Cardiac muscle cell (in vitro differentiated cells and primary cell): ENCODE measurements around the gene LRBA. TPM values are rescaled to one million over a fixed set of nuclear protein-coding genes. Genes with fewer than 3 reads are reported as not detected.
"Not testable (repeated sequence)": the region's sequence is repeated elsewhere in the genome, so short reads cannot be mapped to it uniquely, and the experiment has no call there.

Source experiments
- DNase-seq, 2 donors: peaks; one replicate each; pipeline versions ENCODE4 v3.0.0 to v3.0.0-alpha.2; 2010 to 2017; ENCODE audit warnings: low read depth in 1 of 2, low spot score in 1 of 2
- H3K27ac ChIP-seq: fragments of 200-600 bp; sonication (generic); 2 replicates; pipeline ENCODE4 v1.5.1; 2016
- H3K27me3 ChIP-seq: fragments of 200-600 bp; sonication (generic); 2 replicates; pipeline ENCODE4 v1.6.0; 2016; ENCODE audit warnings: control low read depth
- H3K36me3 ChIP-seq: fragments of 200-600 bp; sonication (generic); 2 replicates; pipeline ENCODE4 v1.5.1; 2016; ENCODE audit warnings: control low read depth
- H3K4me1 ChIP-seq: fragments of 200-600 bp; sonication (generic); 2 replicates; pipeline ENCODE4 v1.8.1; 2017; ENCODE audit warnings: low read depth, mild to moderate bottlenecking, mixed run types
- H3K4me3 ChIP-seq: fragments of 200-600 bp; sonication (generic); 2 replicates; pipeline ENCODE4 v1.5.1; 2016; ENCODE audit warnings: mild to moderate bottlenecking
- H3K9me3 ChIP-seq: fragments of 200-600 bp; sonication (generic); 2 replicates; pipeline ENCODE4 v1.5.1; 2017; ENCODE audit warnings: low read depth, mild to moderate bottlenecking, control low read depth
- polyA plus RNA-seq: library from polyadenylated mRNA; unstranded; fragments of >200 nt; fragmentation: Nextera tagmentation; extraction: Ambion mirVana; gene quantifications from 2 replicates; pipeline ENCODE4 v1.2.1, GENCODE V29; 2016
- total RNA-seq: library from RNA; depleted of rRNA; stranded (reverse); fragments of >200 nt; gene quantifications from 2 replicates; pipeline ENCODE4 v1.2.3, GENCODE V29; 2016
- TF ChIP-seq, protein P1 (sequence below): IDR thresholded peaks from 2 replicates; pipeline ENCODE4 v1.5.1; 2012; ENCODE audit warnings: low read depth, mild to moderate bottlenecking, low read length

The LRBA gene
- total and polyA plus RNA-seq, 2 experiments from 2014 or later, result 17.7 to 58.8 TPM

DNA sequence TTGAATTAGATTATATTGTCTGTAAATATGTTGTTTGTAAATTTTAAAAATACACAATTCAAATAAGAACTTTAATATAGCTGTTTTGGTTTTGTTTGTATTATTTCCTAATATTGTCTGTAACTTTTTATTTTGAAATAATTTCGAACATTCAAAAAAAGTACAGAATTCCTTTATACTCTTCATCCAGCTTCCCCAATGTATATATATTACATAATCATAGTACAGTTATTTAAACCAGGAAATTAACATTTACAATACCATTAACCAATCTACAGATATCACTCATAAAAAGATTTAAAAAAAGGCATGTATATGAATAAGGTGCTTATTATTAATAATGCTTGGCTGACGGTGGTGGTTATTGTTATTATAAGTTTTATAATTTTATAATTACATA lies 84.1 kb downstream of the LRBA start:
- Histone ChIP-seq H3K27ac (no peak overlapping the region), H3K27me3 (no peaks in the 10 kb centered on the region), H3K4me1 (no peaks in the 10 kb centered on the region), H3K36me3 (peaks cover 8% of the 10 kb centered on the region), H3K4me3 (no peak overlapping the region), H3K9me3 (no peaks in the 10 kb centered on the region)
- DNase-seq, result no peak
- TF ChIP-seq, protein P1, sequence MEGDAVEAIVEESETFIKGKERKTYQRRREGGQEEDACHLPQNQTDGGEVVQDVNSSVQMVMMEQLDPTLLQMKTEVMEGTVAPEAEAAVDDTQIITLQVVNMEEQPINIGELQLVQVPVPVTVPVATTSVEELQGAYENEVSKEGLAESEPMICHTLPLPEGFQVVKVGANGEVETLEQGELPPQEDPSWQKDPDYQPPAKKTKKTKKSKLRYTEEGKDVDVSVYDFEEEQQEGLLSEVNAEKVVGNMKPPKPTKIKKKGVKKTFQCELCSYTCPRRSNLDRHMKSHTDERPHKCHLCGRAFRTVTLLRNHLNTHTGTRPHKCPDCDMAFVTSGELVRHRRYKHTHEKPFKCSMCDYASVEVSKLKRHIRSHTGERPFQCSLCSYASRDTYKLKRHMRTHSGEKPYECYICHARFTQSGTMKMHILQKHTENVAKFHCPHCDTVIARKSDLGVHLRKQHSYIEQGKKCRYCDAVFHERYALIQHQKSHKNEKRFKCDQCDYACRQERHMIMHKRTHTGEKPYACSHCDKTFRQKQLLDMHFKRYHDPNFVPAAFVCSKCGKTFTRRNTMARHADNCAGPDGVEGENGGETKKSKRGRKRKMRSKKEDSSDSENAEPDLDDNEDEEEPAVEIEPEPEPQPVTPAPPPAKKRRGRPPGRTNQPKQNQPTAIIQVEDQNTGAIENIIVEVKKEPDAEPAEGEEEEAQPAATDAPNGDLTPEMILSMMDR, result no peak

DNA sequence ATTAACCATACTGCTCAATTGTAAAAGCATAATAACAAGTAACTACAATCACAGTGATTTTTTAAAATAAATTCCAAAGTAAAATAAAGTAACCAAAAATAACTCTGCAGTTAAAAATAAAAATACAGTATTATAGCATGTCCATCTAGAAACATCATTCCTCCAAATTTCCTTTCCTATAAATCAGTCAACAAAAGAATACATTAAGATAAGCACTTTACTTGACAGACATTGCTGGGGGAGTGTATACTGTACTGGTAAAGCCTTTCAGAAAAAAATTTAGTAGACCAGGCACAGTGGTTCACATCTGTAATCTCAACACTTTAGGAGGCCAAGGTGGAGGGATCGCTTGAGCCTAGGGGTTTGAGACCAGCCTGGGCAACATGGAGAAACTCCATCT lies 91.1 kb downstream of the LRBA start:
- Histone ChIP-seq H3K36me3 (peaks cover 13% of the 10 kb centered on the region), H3K9me3 (no peaks in the 10 kb centered on the region), H3K27ac (no peak overlapping the region)

DNA sequence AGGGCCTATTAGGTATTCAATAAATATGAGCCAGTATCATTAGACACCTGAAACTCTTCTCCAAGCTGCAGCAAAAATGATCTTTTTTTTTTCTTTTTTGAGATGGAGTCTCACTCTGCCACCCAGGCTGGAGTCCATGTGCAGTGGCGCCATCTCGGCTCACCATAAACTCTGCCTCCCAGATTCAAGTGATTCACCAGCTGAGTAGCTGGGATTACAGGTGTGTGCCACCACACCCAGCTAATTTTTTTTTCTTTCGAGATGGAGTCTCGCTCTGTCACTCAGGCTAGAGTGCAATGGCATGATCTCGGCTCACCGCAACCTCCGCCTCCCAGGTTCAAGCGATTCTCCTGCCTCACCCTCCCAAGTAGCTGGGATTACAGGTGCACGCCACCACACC lies 93.6 kb downstream of the LRBA start:
- H3K36me3 ChIP-seq, result peaks cover 13% of the 10 kb centered on the region
- not testable (repeated sequence) for H3K4me3 ChIP-seq, H3K27ac ChIP-seq, H3K4me1 ChIP-seq, H3K27me3 ChIP-seq, DNase-seq, H3K9me3 ChIP-seq

More for the DNA sequence above, 91.1 kb downstream of the LRBA start:
- Histone ChIP-seq H3K4me3 (no peak overlapping the region), H3K27me3 (no peaks in the 10 kb centered on the region), H3K4me1 (no peaks in the 10 kb centered on the region)
- no peak for DNase-seq
- TF ChIP-seq, protein P1, result no peak

GRCh38 chr4:150918562-150918961 lies 96.5 kb downstream of the LRBA start:
- DNase-seq, H3K4me1 ChIP-seq, H3K4me3 ChIP-seq, H3K27ac ChIP-seq, H3K27me3 ChIP-seq, H3K9me3 ChIP-seq: not testable (repeated sequence)
- H3K36me3 ChIP-seq, result peaks cover 18% of the 10 kb centered on the region

DNA sequence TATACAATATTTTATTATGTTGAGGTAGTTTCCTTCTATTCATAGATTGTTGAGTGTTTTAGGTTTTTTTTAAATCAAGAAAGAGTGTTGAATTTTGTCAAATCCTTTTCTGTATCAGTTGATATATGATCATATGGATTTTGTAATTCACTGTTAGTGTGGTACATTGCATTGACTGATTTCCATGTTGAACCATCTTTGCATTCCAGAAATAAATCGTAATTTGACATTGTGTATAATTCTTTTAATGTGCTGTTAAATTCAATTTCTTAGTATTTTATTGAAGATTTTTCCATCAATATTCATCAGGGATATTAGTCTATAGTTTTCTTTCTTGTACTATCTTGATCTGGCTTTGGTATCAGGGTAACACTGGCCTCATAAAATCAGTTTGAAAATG lies 103.8 kb downstream of the LRBA start:
- Histone ChIP-seq H3K27ac (no peak overlapping the region), H3K4me1 (no peaks in the 10 kb centered on the region), H3K4me3 (no peak overlapping the region), H3K9me3 (no peaks in the 10 kb centered on the region), H3K36me3 (peaks cover 9% of the 10 kb centered on the region), H3K27me3 (no peaks in the 10 kb centered on the region)
- TF ChIP-seq, protein P1, result no peak
- no peak for DNase-seq

- H3K36me3 ChIP-seq, result peaks cover 10% of the 10 kb centered on the region
- TF ChIP-seq, protein P1, result no peak
- no peaks in the 10 kb centered on the region for H3K4me1 ChIP-seq
- no peaks in the 10 kb centered on the region for H3K27me3 ChIP-seq
- H3K4me3 ChIP-seq, result no peak overlapping the region
- DNase-seq, result no peak
- no peaks in the 10 kb centered on the region for H3K9me3 ChIP-seq
- no peak overlapping the region for H3K27ac ChIP-seq
Measured at GRCh38 chr4:150909116-150909515, 106.0 kb downstream of the LRBA start.
